GM12878 (cell line): ENCODE results near the gene C19orf47. TPM values are rescaled to one million over a fixed set of nuclear protein-coding genes. Genes with fewer than 3 reads are reported as not detected.
"Not testable (repeated sequence)": the region's sequence is repeated elsewhere in the genome, so short reads cannot be mapped to it uniquely, and the experiment has no call there.

Source experiments
- ATAC-seq: fragments of 200-7000 bp; cut with Tn5 transposase; 3 replicates; pipeline ENCODE4 v1.9.1; 2020; ENCODE audit warnings: mild to moderate bottlenecking, moderate library complexity
- BruUV-seq: library from RNA; stranded (reverse); fragments of 400-500 nt; replicated peaks from 2 replicates; lab custom pipeline; 2021; lab: Mats Ljungman, UMichigan
- CTCF ChIA-PET: fragments of 300-600 bp; sonication (Branson Sonifier 250); formaldehyde crosslinking; extraction: SDS; loops from one replicate; lab custom pipeline; 2021; ENCODE audit warnings: inconsistent platforms; lab: Yijun Ruan, JAX
- POLR2A ChIA-PET: fragments of 350-600 bp; formaldehyde crosslinking; extraction: SDS; loops from one replicate; lab custom pipeline; 2021; ENCODE audit warnings: inconsistent platforms; lab: Charles Lee
- RAD21 ChIA-PET: fragments of 300-600 bp; sonication (Branson Sonifier 250); formaldehyde crosslinking; loops from one replicate; lab custom pipeline; 2023; ENCODE audit warnings: antibody characterized with exemption; ENCODE audit not compliant: unreplicated experiment; lab: Charles Lee
- SMC1A ChIA-PET: fragments of 300-600 bp; sonication (Branson Sonifier 250); formaldehyde crosslinking; loops from one replicate; lab custom pipeline; 2023; ENCODE audit not compliant: unreplicated experiment, uncharacterized antibody; lab: Charles Lee
- DNase-seq: peaks from one replicate; pipeline ENCODE4 v3.0.0-alpha.2; 2011; ENCODE audit warnings: low read depth, low spot score
- FAIRE-seq: peaks from 3 replicates; lab custom pipeline; 2011; peaks lifted over from hg19 to GRCh38; lab: Jason Lieb, UNC
- H2AFZ ChIP-seq: 2 replicates; pipeline ENCODE4 v1.6.0; 2011; ENCODE audit warnings: low read depth, low read length, control low read depth; ENCODE audit not compliant: control insufficient read depth
- H3K27ac ChIP-seq: 2 replicates; pipeline ENCODE4 v1.5.1; 2011; ENCODE audit warnings: control low read depth; ENCODE audit not compliant: control insufficient read depth, insufficient read depth
- H3K27me3 ChIP-seq, 2 experiments: replicated peaks in 1 of 2; 2 replicates each; pipeline versions ENCODE4 v1.6.0 to v1.6.1; 2011; ENCODE audit warnings: low read length in 1 of 2; ENCODE audit not compliant: control insufficient read depth in 2 of 2, insufficient read depth in 2 of 2
- H3K36me3 ChIP-seq, 2 experiments: 2 replicates each; pipeline ENCODE4 v1.5.1; 2011; ENCODE audit warnings: low read length in 1 of 2; ENCODE audit not compliant: control insufficient read depth in 2 of 2, insufficient read depth in 2 of 2
- H3K4me1 ChIP-seq: 2 replicates; pipeline ENCODE4 v1.6.1; 2011; ENCODE audit warnings: mild to moderate bottlenecking, low read length, moderate library complexity, mixed read lengths; ENCODE audit not compliant: control insufficient read depth, insufficient read depth
- H3K4me2 ChIP-seq: 2 replicates; pipeline ENCODE4 v1.6.0; 2011; ENCODE audit warnings: control low read depth; ENCODE audit not compliant: control insufficient read depth, insufficient read depth
- H3K4me3 ChIP-seq: fragments of 200-600 bp; sonication (generic); 2 replicates; pipeline ENCODE4 v1.5.1; 2016
- H3K79me2 ChIP-seq: 2 replicates; pipeline ENCODE4 v1.6.0; 2011; ENCODE audit warnings: low read length; ENCODE audit not compliant: control insufficient read depth, insufficient read depth
- H3K9ac ChIP-seq: 2 replicates; pipeline ENCODE4 v1.8.0; 2011; ENCODE audit warnings: low read length, control low read depth, mixed read lengths; ENCODE audit not compliant: control insufficient read depth, insufficient read depth
- H3K9me3 ChIP-seq: replicated peaks from 3 replicates; pipeline ENCODE4 v1.5.1; 2011; ENCODE audit warnings: mild to moderate bottlenecking, low read length; ENCODE audit not compliant: control insufficient read depth, insufficient read depth
- H4K20me1 ChIP-seq: 2 replicates; pipeline ENCODE4 v1.6.0; 2011; ENCODE audit not compliant: control insufficient read depth, insufficient read depth
- BMI1 ChIP-seq: fragments of 450-650 bp; IDR thresholded peaks from 2 replicates; pipeline ENCODE4 v1.6.1; 2016; ENCODE audit warnings: mild to moderate bottlenecking, moderate library complexity, borderline replicate concordance
- EZH2 ChIP-seq: IDR thresholded peaks from 2 replicates; pipeline ENCODE4 v1.6.1; 2012; ENCODE audit warnings: low read depth, mild to moderate bottlenecking, control low read depth, inconsistent platforms, low read length, borderline replicate concordance; ENCODE audit not compliant: control insufficient read depth
- MTA2 ChIP-seq: fragments of 450-650 bp; IDR thresholded peaks from 2 replicates; pipeline ENCODE4 v1.6.1; 2016; ENCODE audit warnings: low read depth, mild to moderate bottlenecking, moderate library complexity
- NR2C1 ChIP-seq: fragments of 450-650 bp; IDR thresholded peaks from 2 replicates; pipeline ENCODE4 v1.6.1; 2017; ENCODE audit warnings: antibody characterized with exemption, mild to moderate bottlenecking, moderate library complexity
- POLR2A ChIP-seq: IDR thresholded peaks from 2 replicates; pipeline ENCODE4 v1.6.1; 2011; ENCODE audit warnings: low read depth, mild to moderate bottlenecking, low read length
- RUNX3 ChIP-seq: IDR thresholded peaks from 2 replicates; pipeline ENCODE4 v1.6.1; 2012; ENCODE audit warnings: low read length, inconsistent platforms
- STAT1 ChIP-seq: fragments of 450-650 bp; conservative IDR thresholded peaks from 2 replicates; pipeline ENCODE4 v1.6.1; 2014; ENCODE audit warnings: antibody characterized with exemption, mild to moderate bottlenecking
- ZBTB33 ChIP-seq: fragments of 450-650 bp; IDR thresholded peaks from 2 replicates; pipeline ENCODE4 v1.6.1; 2017; ENCODE audit warnings: mild to moderate bottlenecking
- ZBTB4 ChIP-seq: fragments of 450-650 bp; formaldehyde crosslinking; IDR thresholded peaks from 2 replicates; pipeline ENCODE4 v1.4.0; 2022; ENCODE audit warnings: mild to moderate bottlenecking, moderate library complexity
- WGBS: methylation state at CpG from one replicate; pipeline ENCODE4 v1.1.6; 2016; ENCODE audit warnings: low lambda C conversion rate; ENCODE audit not compliant: insufficient replicate concordance, insufficient coverage; ENCODE audit errors: missing lambda C conversion rate; 5-methylcytosine and 5-hydroxymethylcytosine counted together
- in situ Hi-C: fragments of 300-500 bp; cut with MboI; formaldehyde crosslinking; loops from 9 replicates; pipeline ENCODE4 v1.14.3; 2018; ENCODE audit warnings: mixed read lengths
- intact Hi-C: fragments of 100-400 bp; cut with micrococcal nuclease; formaldehyde crosslinking; loops from one replicate; pipeline ENCODE4 v1.14.2; 2022; ENCODE audit not compliant: unreplicated experiment
- polyA plus RNA-seq, 11 experiments: library from polyadenylated mRNA; depleted of rRNA in 4 of 11; unstranded in 6 of 11; stranded (reverse) in 5 of 11; fragments of >200 nt; fragmentation: Nextera tagmentation in 4 of 11; fragmentation: Illumina TruSeq in 1 of 11; extraction: Ambion mirVana in 4 of 11; extraction: Trizol in 1 of 11; gene quantifications; 1 replicate in 1 of 11; 2 replicates in 10 of 11; pipeline versions ENCODE4 v1.2.1 to v1.2.3, GENCODE V29; 2011 to 2016; ENCODE audit warnings: inconsistent platforms in 2 of 11, missing spikeins in 2 of 11, low read depth in 1 of 11
- total RNA-seq, 4 experiments: library from RNA; depleted of rRNA in 3 of 4; stranded (reverse); fragments of >200 nt in 3 of 4; fragmentation: Illumina TruSeq in 1 of 4; extraction: Trizol in 1 of 4; gene quantifications; 2 replicates each; pipeline versions ENCODE4 v1.2.1 to v1.2.3, GENCODE V29; 2013 to 2021
- TF ChIP-seq, protein P1 (sequence below): fragments of 450-650 bp; IDR thresholded peaks from 2 replicates; pipeline ENCODE4 v1.6.1; 2016; ENCODE audit warnings: mild to moderate bottlenecking

Gene C19orf47
- total and polyA plus RNA-seq, 10 of the 15 experiments (the other 5 are each of a cell fraction or from before 2014, with no cell fraction given) = 0.11 to 29.1 (median 20.2) TPM

DNA sequence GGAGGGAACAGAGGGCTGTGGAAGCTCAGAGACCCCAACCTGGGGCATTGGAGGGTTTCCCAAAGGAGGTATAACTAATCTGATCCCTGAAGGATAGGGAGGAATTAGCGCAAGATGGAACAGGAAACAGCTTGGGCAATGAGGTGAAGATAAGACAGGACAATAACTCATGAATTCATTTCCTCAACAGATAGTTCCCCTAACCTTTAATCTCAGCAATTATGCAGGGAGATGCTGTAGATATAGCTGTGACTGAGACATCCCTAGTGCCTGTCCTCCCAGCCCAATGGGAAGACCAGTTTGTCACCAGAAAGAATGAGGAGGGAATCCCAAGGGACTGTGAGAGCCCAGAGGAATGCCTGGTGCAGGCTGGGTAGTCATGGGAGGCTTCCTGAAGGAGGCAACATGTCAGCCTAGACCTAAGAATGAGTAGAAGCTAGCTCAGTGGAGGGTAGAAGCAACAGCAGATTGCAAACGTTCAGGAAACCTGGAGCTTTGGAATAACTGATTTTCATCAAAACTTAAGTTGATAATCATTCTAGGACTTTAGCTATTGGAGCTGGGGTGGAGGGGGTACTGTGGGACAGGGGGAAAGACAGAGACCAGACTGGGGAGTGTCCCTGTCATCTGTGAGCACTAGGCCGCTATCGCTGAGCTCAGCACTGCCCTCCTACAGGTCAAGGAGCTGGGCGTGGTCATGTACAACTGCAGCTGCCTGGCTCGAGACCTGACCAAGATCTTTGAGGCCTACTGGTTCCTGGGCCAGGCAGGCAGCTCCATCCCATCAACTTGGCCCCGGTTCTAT lies 23.0 kb upstream of the C19orf47 start:
- FAIRE-seq = no peak
- Histone ChIP-seq H2AFZ (no peak overlapping the region), H3K4me1 (no peaks in the 10 kb centered on the region), H3K36me3 (no peaks in the 10 kb centered on the region; a peak in 2 of 4 replicates), H3K9ac (no peak overlapping the region), H3K4me3 (no peak overlapping the region), H3K79me2 (no peaks in the 10 kb centered on the region), H3K27me3 (no peaks in the 10 kb centered on the region), H3K27ac (no peak overlapping the region), H4K20me1 (no peaks in the 10 kb centered on the region), H3K4me2 (no peak overlapping the region), H3K9me3 (no peaks in the 10 kb centered on the region)
- ChIA-PET SMC1A (interaction anchor here (0.9 kb wide), 1 partner anchor 66 kb away, joined by 3 read pairs; no protein-coding TSS in a partner anchor), POLR2A (no interaction called here), RAD21 (interaction anchor here (0.6 kb wide), 1 partner anchor 269 kb away, joined by 3 read pairs; no protein-coding TSS in a partner anchor), CTCF (no interaction called here)
- no peak for ATAC-seq
- TF ChIP-seq POLR2A (no peak), ZBTB4 (CRISPR knock-in tag) (no peak), ZBTB33 (no peak), BMI1 (no peak), RUNX3 (no peak), MTA2 (no peak), EZH2 (no peak), NR2C1 (no peak), STAT1 (no peak)
- TF ChIP-seq, protein P1, sequence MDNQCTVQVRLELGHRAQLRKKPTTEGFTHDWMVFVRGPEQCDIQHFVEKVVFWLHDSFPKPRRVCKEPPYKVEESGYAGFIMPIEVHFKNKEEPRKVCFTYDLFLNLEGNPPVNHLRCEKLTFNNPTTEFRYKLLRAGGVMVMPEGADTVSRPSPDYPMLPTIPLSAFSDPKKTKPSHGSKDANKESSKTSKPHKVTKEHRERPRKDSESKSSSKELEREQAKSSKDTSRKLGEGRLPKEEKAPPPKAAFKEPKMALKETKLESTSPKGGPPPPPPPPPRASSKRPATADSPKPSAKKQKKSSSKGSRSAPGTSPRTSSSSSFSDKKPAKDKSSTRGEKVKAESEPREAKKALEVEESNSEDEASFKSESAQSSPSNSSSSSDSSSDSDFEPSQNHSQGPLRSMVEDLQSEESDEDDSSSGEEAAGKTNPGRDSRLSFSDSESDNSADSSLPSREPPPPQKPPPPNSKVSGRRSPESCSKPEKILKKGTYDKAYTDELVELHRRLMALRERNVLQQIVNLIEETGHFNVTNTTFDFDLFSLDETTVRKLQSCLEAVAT = no peak
- in situ Hi-C loops = no loop called here
- intact Hi-C loops = no loop called here
- DNase-seq = no peak
- WGBS = 92% methylated on average over 7 of the region's 7 CpGs
- no TSS peak for BruUV-seq

DNA sequence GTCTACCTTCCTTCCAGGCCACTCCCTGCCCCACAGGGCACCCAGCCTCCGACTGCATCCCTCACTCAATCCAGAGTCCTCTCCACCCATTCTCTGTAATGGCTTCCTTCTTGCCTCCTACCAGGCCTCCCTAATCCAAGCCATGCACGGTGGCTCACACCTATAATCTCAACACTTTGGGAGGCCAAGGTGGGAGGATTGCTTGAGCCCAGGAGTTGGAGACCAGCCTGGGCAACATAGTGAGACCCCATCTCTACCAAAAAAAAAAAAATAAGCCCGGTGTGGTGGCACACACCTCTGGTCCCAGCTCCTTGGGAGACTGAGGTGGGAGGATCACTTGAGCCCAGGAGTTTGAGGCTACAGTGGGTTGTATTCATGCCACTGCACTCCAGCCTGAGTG lies 22.1 kb upstream of the C19orf47 start:
- RAD21 ChIA-PET, CTCF ChIA-PET: not testable (repeated sequence)

More for the DNA sequence above, 22.1 kb upstream of the C19orf47 start:
- 81% methylated on average over 3 of the region's 3 CpGs for WGBS
- H2AFZ ChIP-seq, H3K9ac ChIP-seq, intact Hi-C loops, H3K27ac ChIP-seq, POLR2A ChIA-PET, FAIRE-seq, in situ Hi-C loops, H3K36me3 ChIP-seq, H3K9me3 ChIP-seq, H4K20me1 ChIP-seq, H3K4me2 ChIP-seq, BruUV-seq, H3K27me3 ChIP-seq, ATAC-seq, DNase-seq, SMC1A ChIA-PET, H3K4me3 ChIP-seq, H3K79me2 ChIP-seq, H3K4me1 ChIP-seq: not testable (repeated sequence)
